ENCODE results near the gene RS1.

RS1 gene

GRCh38 chrX:18668071-18668835 is 3.7 kb downstream of the RS1 start:
- no peak for DNase-seq (ENCODE audit: low read depth in 2 of 2, low spot score in 1 of 2)

DNA sequence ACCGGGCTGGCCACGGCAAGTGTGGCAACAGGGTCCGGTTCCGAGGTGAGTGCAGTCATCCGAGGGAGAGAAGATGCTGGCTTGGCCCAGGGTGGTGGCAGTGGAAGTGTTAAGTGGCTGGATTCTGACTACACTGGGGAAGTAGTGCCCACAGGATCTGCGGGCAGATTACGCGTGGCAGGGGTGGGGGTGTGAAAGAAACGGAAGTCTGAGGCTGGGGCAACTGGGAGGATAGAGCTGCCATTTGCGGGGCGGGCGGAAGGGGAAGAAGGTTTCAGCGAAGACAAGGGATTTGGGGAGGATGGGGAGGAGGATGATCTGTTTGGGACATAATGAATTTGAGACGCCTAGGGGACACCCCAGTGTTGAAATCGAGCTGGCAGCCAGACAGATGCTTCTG is 5.3 kb downstream of the RS1 start:
- DNase-seq (ENCODE audit: low read depth in 2 of 2, low spot score in 1 of 2): no peak

- DNase-seq (ENCODE audit: low read depth in 2 of 2, low spot score in 1 of 2): no peak
Measured at GRCh38 chrX:18664947-18665346, 7.0 kb downstream of the RS1 start.

DNA sequence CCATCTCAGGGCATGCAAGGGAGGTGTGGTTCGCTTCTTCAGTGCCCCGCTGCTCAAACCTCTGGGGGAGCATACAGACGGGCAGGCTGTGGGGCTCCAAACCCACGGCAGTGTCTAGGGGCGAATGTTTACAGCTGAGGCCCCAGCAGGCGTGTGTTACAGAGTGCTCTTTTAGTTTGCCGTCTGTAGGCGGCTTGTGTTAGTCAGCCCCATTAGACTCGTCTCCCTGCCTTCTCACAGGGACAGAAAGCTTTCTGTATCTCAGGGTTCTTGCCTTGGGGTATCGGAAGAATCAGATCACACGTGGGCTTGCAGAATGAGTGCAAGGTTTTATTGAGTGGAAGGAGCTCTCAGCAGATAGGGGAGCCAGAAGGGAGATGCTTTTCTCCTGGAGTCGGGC is 10.6 kb downstream of the RS1 start:
- no peak for DNase-seq (ENCODE audit: low read depth in 2 of 2, low spot score in 1 of 2)

DNA sequence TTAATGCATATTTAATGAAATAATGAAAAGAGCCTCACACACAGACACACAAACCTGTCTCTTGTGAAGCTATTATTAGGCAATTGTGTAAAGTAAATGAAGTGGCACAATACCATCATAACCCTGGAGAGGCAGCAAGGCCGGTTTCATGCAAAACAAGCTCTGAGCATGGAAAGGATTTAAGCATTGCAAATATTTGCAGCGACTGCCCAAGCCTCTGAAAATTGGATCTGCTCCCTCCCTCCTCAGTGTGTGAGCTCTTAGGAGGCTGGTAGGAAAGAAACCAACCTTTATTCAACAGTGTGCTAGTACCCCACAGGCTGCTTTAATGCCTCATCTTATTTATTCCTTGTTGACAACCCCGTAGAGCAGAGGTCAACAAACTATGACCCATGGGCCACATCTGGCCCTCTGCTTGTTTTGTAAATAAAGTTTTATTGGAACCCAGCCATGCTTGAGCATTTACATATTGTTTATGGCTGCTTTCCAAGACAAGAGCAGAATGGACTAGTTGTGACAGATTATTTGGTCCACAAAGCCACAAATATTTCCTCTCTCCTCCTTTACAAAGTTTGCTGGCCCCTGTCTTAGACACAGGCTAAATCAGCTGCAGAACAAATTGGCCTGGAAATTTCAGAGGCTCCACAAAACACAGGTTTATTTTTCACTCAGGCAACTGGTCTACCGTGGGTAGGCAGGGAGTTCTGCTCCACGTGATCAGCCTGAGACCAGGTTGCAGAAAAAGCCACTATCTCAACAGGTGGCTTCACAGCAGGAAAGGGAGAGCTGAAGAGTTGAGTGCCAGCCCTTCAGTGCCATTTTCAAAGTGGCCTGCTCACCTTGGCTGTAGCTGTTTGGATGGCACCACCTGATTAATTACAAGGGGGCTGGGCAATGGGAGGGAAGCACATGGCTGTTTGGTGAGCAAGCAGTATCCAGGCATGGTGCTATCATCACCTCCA is 16.8 kb downstream of the RS1 start:
- DNase-seq (ENCODE audit: low read depth in 2 of 2, low spot score in 1 of 2): no peak

GRCh38 chrX:18652636-18653035 is 19.3 kb downstream of the RS1 start:
- DNase-seq (ENCODE audit: low read depth in 2 of 2, low spot score in 1 of 2): no peak

- DNase-seq (ENCODE audit: low read depth in 2 of 2, low spot score in 1 of 2): no peak
Measured at GRCh38 chrX:18650662-18651061, 21.2 kb downstream of the RS1 start.

GRCh38 chrX:18649498-18649951 is 22.4 kb downstream of the RS1 start:
- DNase-seq (ENCODE audit: low read depth in 2 of 2, low spot score in 1 of 2): no peak

GRCh38 chrX:18647621-18648020 is 24.3 kb downstream of the RS1 start:
- DNase-seq (ENCODE audit: low read depth in 2 of 2, low spot score in 1 of 2): no peak

- DNase-seq (ENCODE audit: low read depth in 2 of 2, low spot score in 1 of 2): no peak
Measured at GRCh38 chrX:18643853-18644252, 28.1 kb downstream of the RS1 start.

DNA sequence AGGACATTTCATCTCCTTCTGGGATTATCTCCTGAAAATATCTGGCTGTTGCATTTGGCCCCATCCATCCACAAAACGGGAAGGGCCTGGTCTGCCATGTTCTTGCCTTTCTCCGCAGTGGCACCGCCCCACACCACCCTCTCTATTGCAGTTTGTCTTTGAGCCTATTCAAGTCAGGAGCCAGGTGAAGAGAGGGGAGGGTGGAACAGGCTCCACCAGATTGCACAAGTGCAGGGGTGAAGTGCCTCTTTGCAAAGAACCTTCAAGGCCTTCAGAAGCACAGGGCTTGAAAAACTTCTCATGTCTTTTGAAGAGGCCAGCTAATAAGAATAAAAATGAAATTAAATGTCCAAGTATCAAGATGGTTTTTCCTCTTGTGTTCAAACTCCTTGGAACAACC is 28.7 kb downstream of the RS1 start:
- no peak for DNase-seq (ENCODE audit: low read depth in 2 of 2, low spot score in 1 of 2)

DNA sequence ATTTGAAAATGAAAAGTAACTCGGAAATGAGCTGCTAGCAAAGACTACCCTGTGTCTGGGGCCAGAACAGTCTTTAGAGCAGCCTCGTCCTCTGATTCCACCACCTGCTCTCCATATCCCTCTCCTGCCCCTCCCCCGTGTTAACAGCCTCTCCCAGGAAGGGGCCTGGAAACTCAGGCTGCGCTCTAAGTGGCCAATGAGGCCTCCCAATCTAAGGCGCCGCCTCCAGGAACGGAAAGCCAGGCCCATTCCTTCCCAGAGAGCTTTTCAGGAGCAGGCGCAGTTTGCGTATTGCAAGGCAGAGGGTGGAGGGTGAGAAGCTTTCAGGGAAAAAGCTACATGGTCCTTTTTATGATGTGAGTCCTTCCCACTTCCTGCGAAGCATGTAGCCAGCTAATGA is 31.2 kb downstream of the RS1 start:
- DNase-seq (ENCODE audit: low read depth in 2 of 2, low spot score in 1 of 2): no peak

DNA sequence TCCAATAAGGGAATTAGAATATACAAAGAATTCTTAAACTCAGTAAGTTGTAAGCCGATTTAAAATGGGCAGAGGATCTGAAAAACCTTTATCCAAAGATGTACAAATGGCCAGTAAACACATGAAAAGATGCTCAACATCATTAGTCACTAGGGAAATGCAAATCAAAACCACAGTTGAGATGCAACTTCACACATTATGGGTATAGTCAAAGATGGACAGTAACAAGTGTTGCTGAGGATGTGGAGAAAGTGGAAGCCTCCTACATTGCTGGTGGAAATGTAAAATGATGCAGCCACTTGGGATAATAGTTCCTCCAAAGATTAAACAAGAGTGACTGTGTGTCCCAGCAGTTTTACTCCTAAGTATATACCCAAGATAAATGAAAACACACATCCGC is 32.6 kb downstream of the RS1 start:
- no peak for DNase-seq (ENCODE audit: low read depth in 2 of 2, low spot score in 1 of 2)

DNA sequence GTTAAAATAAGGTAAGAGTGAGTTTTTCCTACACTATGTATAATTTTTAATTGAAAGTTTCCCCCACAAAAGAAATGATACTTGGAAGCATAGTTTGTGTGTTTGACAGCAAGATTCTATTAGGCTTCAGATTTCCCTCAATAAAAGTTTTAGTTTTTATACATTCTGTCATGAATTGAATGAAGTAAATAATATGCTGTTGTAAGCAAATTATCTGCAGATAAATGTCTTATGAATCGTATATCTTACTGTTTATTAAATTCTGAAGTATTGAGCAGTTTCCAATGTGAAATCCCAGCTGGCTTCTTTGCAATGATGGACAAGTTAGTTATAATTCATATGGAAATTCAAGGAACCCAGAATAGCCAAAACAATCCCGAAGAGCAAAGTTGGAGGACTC is 33.5 kb downstream of the RS1 start:
- DNase-seq (ENCODE audit: low read depth in 2 of 2, low spot score in 1 of 2): no peak

DNA sequence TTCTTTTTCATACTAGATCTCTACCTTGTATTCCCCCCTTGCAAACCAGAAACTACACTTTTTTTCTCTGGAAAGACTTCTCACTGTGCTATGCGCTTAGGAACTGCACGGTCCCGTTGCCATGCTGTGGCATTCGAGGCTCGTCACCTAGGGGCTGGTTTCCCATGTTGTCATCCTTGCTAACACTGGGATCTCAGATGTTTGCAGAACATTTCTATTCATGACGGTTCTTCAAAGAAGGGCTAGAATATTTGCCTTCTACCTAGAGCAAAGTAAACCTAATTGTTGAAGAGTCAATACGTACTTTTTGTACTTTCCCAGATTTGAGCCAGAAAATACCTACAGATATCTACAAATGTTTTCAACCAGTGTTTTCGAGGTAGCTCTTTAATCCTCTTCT is 41.0 kb downstream of the RS1 start:
- no peak for DNase-seq (ENCODE audit: low read depth in 2 of 2, low spot score in 1 of 2)

DNA sequence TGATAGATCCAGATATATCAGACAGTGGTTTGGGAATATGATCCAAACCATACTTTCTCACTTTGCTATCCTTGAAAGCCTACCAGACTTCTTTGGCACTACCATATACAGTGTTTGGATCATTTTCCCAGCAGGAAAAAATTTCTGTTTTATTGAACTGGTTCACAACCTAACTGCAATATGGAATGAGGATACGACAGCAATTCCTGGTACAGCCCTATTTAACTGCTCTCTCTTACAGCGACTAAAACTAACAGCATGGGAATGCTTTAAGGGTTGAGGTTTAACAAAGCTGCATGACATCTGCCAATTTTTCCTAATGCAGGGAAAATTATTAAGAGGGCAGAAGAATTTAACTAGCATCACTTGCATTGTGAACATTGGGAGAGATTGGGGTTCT is 47.3 kb downstream of the RS1 start:
- DNase-seq (ENCODE audit: low read depth in 2 of 2, low spot score in 1 of 2): no peak

- no peak for DNase-seq (ENCODE audit: low read depth in 2 of 2, low spot score in 1 of 2)
Measured at GRCh38 chrX:18620349-18620748, 51.6 kb downstream of the RS1 start.

DNA sequence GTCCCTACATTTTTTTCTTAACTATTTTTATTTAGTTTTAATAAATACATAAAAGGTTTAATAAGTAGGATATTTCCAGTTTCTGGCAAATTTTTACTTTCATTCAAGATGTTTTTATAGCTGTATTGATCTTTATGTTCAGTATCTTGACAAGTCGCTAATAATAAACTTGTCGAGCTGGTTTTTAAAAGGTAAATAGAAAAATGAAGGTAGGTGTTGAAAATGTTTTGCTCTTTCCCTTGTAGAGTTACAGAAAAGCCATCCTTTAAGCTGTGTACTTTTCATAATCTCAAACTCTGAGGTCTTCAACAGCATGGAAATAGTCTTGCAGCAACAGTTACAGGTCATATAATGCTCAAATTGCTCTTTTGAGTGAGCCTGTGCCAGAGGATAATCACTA is 52.6 kb downstream of the RS1 start:
- no peak for DNase-seq (ENCODE audit: low read depth in 2 of 2, low spot score in 1 of 2)

GRCh38 chrX:18617407-18617750 is 54.5 kb downstream of the RS1 start:
- DNase-seq (ENCODE audit: low read depth in 2 of 2, low spot score in 1 of 2): no peak

GRCh38 chrX:18616688-18617406 is 55.1 kb downstream of the RS1 start:
- DNase-seq (ENCODE audit: low read depth in 2 of 2, low spot score in 1 of 2): no peak

- no peak for DNase-seq (ENCODE audit: low read depth in 2 of 2, low spot score in 1 of 2)
Measured at GRCh38 chrX:18613930-18614639, 57.8 kb downstream of the RS1 start.
